UCSD-AML1 (cell line): Measurements from ENCODE around the gene THEM4.

Experiments
- DNase-seq: peaks from one replicate; lab custom pipeline; 2025; ENCODE audit not compliant: unreplicated experiment; lab: John Stamatoyannopoulos, UW

Gene THEM4

DNA sequence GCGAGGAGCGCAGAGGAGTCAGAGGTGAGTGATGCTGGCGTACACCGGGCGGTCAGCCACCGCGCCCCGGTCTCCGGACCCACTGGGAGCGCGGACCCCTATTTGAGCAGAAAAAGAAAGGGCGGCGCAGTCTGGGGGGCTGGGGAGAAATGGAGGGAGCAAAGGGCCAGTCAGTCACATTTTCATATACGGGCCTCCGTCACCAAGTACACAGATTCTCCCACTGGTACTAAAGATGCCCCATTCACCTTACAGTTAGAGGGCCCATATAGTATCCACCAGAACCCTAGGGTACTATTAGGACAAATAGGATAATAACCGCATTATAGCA is 70.3 kb downstream of the THEM4 start:
- no peak for DNase-seq

DNA sequence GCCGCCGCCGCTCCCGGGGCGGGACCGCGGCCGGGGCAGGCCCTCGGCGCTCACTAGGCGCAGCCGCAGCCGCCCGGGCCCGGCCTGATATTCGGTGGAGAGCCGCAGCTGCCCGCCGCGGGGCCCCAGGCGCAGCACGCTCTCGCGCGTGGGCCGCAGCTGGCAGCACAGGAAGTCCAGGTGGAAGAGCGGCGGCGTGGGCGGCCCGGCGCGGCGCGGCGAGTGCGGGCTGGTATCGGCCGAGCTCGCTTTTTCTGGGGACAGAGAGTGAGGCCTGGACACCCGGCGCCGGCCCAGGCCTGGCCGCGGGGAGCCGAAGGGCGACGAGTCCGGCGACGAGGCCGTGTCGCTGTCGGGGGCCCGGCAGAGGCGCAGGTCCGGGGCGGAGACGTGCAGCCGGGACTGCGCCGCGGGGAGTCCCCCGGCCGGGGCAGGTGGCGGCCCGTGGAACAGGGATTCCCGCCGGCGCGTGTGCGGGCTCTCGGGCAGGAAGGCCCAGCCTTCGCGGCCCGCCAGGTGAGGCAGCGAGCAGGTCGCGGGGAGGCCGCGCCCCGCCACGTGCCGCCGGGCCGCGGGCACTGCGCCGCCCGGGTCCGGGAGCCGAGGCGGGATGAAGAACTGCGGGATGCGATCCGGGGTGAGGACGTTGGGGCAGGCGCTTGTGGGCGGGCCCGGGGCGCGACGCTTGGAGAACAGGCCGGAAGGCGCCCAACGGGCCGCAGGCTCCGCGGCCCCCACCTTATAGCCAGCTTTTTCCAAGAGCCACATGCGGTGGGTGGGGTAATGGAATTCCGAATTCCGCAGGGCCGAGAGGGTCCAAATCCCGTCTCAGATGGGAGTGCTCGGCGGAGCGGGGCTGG is 70.9 kb downstream of the THEM4 start:
- DNase-seq = no peak

DNA sequence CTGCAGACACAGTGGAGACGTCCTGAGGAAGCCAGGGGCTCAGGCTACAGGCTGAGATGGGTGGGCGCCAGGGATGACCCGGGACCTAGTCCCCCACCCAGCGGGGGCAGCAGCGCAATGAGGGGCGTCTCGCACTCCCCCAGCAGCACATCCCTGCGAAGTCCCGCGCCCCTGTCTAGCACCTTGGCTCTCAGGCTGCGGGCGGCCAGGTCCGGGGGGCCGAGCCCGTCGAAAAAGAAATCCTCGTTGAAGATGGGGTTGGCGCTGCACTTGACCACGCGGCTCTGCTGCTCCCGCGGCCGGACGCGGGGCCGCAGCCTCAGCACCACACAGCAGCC is 71.5 kb downstream of the THEM4 start:
- no peak for DNase-seq

GRCh38 chr1:151837197-151837596 is 72.1 kb downstream of the THEM4 start:
- DNase-seq = no peak

DNA sequence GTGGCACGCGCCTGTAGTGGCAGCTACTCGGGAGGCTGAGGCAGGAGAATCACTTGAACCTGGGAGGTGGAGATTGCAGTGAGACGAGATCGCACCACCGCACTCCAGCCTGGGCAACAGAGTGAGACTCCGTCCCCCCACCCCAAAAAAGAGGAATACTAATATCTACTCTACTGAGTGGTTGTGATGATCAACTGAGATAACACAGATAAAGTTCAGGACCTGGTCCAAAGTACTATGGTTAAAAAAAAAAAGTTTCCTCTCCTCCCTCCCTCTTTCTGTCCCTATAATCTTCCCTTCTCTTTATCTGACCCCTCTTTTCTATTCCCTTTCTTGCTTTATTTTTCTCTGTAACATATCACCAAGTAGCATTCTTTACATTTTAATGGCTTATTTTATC is 73.7 kb downstream of the THEM4 start:
- no peak for DNase-seq

DNA sequence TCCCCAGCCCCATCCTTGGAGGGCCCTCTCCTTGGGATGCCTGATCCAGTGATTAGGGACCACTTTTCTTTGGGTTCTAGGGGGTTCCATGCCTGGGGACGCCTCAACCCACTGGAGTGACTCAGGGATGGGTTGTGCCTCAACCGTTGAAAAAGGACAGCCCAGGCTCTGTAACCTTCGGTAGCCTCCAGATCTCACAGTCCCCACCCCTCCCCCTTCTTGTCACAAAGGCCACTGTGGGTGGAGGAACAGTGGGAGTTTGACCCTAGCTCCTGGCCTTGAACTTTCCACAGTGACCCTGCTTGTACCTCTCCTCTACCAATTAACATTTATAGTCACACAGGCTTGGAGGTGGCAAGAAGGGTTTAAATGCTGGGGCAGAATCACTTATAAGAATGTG is 75.1 kb downstream of the THEM4 start:
- DNase-seq = no peak

DNA sequence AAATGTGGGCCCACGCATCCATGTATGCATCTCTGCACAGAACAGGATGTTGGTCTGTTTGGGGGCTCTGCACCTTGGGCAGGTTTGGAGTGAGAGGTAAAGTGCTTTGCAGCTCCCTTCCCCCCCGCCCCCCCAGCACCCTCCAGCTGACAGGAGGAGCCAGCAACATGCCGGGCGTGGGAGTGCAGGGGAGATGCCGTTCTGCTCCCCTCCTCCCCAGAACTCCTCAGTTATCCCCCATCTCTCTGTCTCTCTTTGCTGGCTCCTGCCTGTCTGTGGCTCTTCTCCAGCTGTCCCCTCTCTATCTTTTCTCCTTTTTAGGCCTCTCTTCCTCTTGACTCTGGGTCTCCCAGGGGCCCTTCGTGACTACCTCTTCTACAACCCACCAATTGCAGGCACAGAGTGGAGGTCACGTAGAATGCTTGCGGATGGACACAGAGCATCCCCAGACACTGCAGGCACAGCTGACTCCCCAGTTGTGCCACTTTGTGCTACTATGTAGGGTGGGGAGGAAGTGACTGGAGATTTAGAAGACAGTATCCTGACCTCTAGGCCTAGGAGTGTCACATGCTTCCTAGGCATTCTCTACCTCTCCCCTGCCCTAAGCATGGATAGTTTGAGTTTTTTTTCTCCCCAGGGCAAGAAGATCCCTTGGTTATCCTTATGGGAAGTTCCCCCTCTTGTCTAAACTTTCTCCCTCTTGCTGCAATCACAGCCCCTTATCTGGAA is 76.0 kb downstream of the THEM4 start:
- DNase-seq = no peak

- no peak for DNase-seq
Measured at GRCh38 chr1:151832318-151832980, 76.9 kb downstream of the THEM4 start.

DNA sequence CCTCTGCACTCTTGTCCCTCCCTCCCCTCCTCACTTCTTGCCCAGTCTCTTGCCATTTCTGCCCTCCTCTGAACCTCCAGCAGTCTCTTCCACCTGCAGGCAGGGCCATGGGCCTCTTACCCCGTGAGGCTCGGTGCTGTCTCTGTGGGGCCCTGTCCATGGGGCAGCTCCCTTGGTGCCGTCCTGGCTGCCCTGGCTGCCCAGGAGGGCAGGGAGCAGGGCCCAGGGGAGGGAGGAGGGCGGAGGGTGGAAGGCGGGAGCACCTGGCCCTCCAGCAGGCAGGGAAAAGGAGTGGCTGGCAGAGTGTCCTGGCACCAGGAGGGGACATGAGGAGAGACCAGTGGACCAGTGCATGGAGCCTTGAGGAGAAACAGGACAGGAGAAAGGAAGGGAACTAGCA is 77.7 kb downstream of the THEM4 start, which contains the start of gene RORC:
RORC (minus strand) TSS at position 198 of the 400 bp plus-strand sequence; CDS start at position 160, 38 bp downstream.
- DNase-seq = no peak

- no peak for DNase-seq
Measured at GRCh38 chr1:151831256-151831591, 78.1 kb downstream of the THEM4 start.

GRCh38 chr1:151830055-151830454 is 79.3 kb downstream of the THEM4 start:
- DNase-seq = peak; percentile 40

DNA sequence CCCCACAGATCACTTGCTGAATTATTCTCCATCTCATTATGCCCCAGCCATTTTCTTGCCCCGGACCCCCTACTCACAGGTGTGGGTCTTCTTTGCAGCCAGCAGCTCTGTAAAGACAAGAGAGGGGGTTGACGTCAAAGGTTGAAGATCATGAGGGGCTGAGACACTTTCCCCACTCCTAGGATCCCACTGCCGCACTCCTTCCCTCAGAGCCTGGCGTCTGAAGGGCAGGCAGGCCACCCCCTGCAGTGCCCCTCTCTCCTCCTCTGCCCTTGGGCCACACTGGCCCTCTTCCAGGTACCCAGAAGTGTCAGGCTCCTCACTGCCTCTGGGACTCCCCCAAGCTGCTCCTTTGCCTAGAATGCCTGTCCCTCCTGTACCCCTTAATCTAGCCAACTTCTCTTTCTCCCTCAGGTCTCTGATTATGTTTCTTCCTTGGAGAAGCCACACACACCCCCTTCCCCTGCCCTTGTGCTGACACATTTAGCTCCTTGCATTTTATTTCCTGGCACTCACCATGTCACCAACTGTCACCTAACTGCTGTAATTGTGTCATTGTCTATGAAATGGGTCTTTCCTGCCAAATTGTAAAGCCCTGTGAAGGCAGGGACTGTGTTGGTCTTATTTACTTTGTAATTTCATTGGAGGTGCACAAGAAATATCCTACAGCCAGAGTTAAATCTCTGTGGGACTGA is 79.8 kb downstream of the THEM4 start:
- DNase-seq = no peak

- DNase-seq = peak; percentile 83
Measured at GRCh38 chr1:151828921-151829320, 80.4 kb downstream of the THEM4 start.

DNA sequence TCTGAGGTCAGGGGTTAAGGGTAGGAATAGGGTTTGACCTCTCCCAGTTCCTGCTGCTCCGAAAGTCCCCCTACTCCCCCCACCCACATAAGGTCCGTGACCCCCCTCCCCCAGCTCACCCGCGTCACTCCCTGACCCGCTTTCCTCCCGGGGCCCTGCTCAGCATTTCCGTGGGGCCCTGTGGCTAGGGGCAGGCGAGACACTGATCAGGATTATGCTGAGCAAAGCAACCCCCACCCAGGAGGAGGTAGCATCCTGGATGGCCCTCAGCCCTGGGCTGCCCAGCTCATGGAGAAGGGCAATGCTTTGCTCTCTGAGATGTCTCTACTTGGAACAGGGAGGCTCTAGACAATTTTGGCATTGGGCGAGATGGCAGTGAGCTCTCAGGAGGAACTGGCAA is 81.5 kb downstream of the THEM4 start:
- DNase-seq = peak; percentile 35

DNA sequence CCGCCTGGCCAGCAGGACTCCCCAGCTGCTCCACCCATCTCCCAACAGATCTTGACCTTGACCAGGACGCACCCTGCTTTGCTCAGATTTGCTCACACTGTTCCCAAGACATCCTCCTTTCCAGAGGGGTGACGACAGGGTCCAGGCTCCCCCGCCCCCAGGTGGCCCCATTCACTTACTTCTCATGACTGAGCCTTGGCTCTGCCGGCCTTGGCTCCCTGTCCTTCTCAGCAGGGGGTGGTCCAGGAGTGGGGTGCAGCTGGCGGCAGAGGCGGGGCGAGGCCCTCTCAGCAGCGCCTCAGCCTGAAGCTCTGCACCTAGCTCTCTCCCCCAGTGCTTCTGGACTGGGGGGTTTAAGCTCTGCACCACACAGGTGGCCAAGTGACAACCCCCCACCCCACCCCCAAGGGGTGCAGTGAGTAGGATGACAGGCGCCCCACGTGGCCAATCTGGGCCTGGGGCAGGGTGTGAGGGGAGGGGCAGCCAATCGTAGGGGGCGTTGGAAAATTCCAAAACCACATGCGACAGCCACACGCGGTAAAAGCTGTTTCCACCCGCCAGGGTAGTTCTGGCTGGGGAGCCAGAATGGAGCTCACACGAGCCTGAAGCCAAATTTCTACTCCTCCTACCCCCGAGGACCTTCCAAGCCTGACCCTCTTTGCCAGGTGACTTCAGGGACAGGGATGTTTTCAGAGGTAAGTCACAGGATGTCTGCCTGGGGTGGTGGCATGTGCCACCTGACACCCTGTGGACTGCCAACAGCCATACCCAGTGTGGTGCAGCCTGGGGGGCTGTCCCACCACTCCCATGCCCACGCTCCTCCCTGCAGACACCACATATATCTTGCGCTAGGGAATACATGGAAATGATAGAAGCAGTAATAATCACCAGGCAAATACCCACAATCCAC is 83.3 kb downstream of the THEM4 start:
- no peak for DNase-seq

- no peak for DNase-seq
Measured at GRCh38 chr1:151825204-151825603, 84.1 kb downstream of the THEM4 start.
